EL (cell line): ENCODE results near the gene C2CD2.
"Not testable (repeated sequence)": the region's sequence is repeated elsewhere in the genome, so short reads cannot be mapped to it uniquely, and the experiment has no call there.

Experiments
- DNase-seq: peaks from one replicate; pipeline ENCODE4 v3.0.0-alpha.2; 2016

C2CD2 gene

GRCh38 chr21:41953831-41954653 is at the start of gene C2CD2:
C2CD2 (minus strand) TSS chr21:41954018; CDS start chr21:41953648, 370 bp downstream.
- peak; percentile 82 for DNase-seq

- peak; percentile 62 for DNase-seq
Measured at GRCh38 chr21:42003051-42003461, 49.2 kb upstream of the C2CD2 start.

GRCh38 chr21:42002421-42002958 is 48.7 kb upstream of the C2CD2 start:
- DNase-seq = peak; percentile 95

GRCh38 chr21:42001781-42002180 is 48.0 kb upstream of the C2CD2 start:
- no peak for DNase-seq

- DNase-seq = no peak
Measured at GRCh38 chr21:42000908-42001307, 47.1 kb upstream of the C2CD2 start.

GRCh38 chr21:41997657-41998056 is 43.8 kb upstream of the C2CD2 start:
- no peak for DNase-seq

GRCh38 chr21:41995577-41995976 is 41.8 kb upstream of the C2CD2 start:
- no peak for DNase-seq

GRCh38 chr21:41994613-41995012 is 40.8 kb upstream of the C2CD2 start:
- not testable (repeated sequence) for DNase-seq

GRCh38 chr21:41993744-41994143 is 39.9 kb upstream of the C2CD2 start:
- DNase-seq = peak; percentile 88

GRCh38 chr21:41992576-41992975 is 38.8 kb upstream of the C2CD2 start:
- DNase-seq = no peak

GRCh38 chr21:41991659-41992058 is 37.8 kb upstream of the C2CD2 start:
- DNase-seq = no peak

- no peak for DNase-seq
Measured at GRCh38 chr21:41989698-41990097, 35.9 kb upstream of the C2CD2 start.

GRCh38 chr21:41987310-41987709 is 33.5 kb upstream of the C2CD2 start:
- DNase-seq = no peak

GRCh38 chr21:41985662-41986416 is 32.0 kb upstream of the C2CD2 start:
- DNase-seq = no peak

- DNase-seq = no peak
Measured at GRCh38 chr21:41983229-41983628, 29.4 kb upstream of the C2CD2 start.

- DNase-seq = no peak
Measured at GRCh38 chr21:41980561-41980960, 26.7 kb upstream of the C2CD2 start.

- no peak for DNase-seq
Measured at GRCh38 chr21:41979751-41980369, 26.0 kb upstream of the C2CD2 start.

- DNase-seq = no peak
Measured at GRCh38 chr21:41979335-41979734, 25.5 kb upstream of the C2CD2 start.

GRCh38 chr21:41977034-41977950 is 23.5 kb upstream of the C2CD2 start:
- DNase-seq = no peak

GRCh38 chr21:41976611-41977010 is 22.8 kb upstream of the C2CD2 start:
- no peak for DNase-seq

- DNase-seq = no peak
Measured at GRCh38 chr21:41975391-41976272, 21.8 kb upstream of the C2CD2 start.
